Lung (tissue), 12 donors: Measurements from ENCODE around the gene PLCL1. TPM values are rescaled to one million over a fixed set of nuclear protein-coding genes. Genes with fewer than 3 reads are reported as not detected.
A peak's percentile ranks its signal among the peaks of the same experiment; 100 is the strongest.

Experiments
- ATAC-seq: fragments of 200-7000 bp; cut with Tn5 transposase; one replicate; pipeline ENCODE4 v1.9.1; 2020; ENCODE audit warnings: moderate number of reproducible peaks; ENCODE audit not compliant: insufficient read depth, low FRiP score
- DNase-seq, 3 donors: peaks; one replicate each; pipeline ENCODE4 v3.0.0-alpha.2; 2013 to 2017
- H3K27ac ChIP-seq, 2 donors: one replicate each; pipeline ENCODE4 v1.5.1; 2013; ENCODE audit warnings: mild to moderate bottlenecking in 2 of 2, moderate library complexity in 2 of 2, control low read depth in 1 of 2, inconsistent platforms in 1 of 2, low read depth in 1 of 2, low read length in 1 of 2
- H3K27me3 ChIP-seq, 3 donors: one replicate each; pipeline ENCODE4 v1.5.1; 2013; ENCODE audit warnings: low read length in 2 of 3; ENCODE audit not compliant: control insufficient read depth in 3 of 3, insufficient read depth in 3 of 3
- H3K36me3 ChIP-seq, 4 donors: one replicate each; pipeline ENCODE4 v1.5.1; 2013; ENCODE audit warnings: low read length in 4 of 4, mild to moderate bottlenecking in 1 of 4, moderate library complexity in 1 of 4; ENCODE audit not compliant: control insufficient read depth in 4 of 4, insufficient read depth in 4 of 4
- H3K4me1 ChIP-seq, 5 donors: one replicate each; pipeline ENCODE4 v1.5.1; 2013; ENCODE audit warnings: low read length in 5 of 5, mild to moderate bottlenecking in 2 of 5, moderate library complexity in 1 of 5; ENCODE audit not compliant: control insufficient read depth in 5 of 5, insufficient read depth in 5 of 5
- H3K4me3 ChIP-seq: one replicate; pipeline ENCODE4 v1.5.1; 2013; ENCODE audit warnings: mild to moderate bottlenecking, control low read depth, moderate library complexity
- H3K9ac ChIP-seq, 2 donors: one replicate each; pipeline ENCODE4 v1.5.1; 2013; ENCODE audit warnings: low read length in 2 of 2, control low read depth in 1 of 2; ENCODE audit not compliant: insufficient read depth in 1 of 2
- H3K9me3 ChIP-seq, 4 donors: one replicate each; pipeline ENCODE4 v1.5.1; 2013; ENCODE audit warnings: low read length in 3 of 4, mild to moderate bottlenecking in 1 of 4, moderate library complexity in 1 of 4; ENCODE audit not compliant: control insufficient read depth in 4 of 4, insufficient read depth in 3 of 4
- CTCF ChIP-seq: IDR thresholded peaks from 2 replicates; pipeline ENCODE4 v1.5.1; 2012; ENCODE audit warnings: mild to moderate bottlenecking; ENCODE audit errors: control extremely low read depth, extremely low read depth
- WGBS, 2 donors: extraction: QIAGEN DNeasy Blood & Tissue Kit; methylation state at CpG; one replicate each; pipeline ENCODE4 v1.1.7; 2013; 5-methylcytosine and 5-hydroxymethylcytosine counted together
- polyA plus RNA-seq, 2 donors: library from polyadenylated mRNA; stranded (reverse); fragments of 200-250 nt; gene quantifications; one replicate each; pipeline ENCODE4 v1.2.1, GENCODE V29; 2013
- total RNA-seq, 2 donors: library from RNA; depleted of rRNA in 1 of 2; stranded (reverse); fragments of >200 nt in 1 of 2; gene quantifications; one replicate each; pipeline ENCODE4 v1.2.1, GENCODE V29; 2014 to 2021
- donor health status: control.
- donor health status: control.
- donor health status: Bipolar disorder and iron deficiency.
- donor health status: healthy.
- donor health status: DM: yes; HTN: yes; CAD: no.

The PLCL1 gene
- total and polyA plus RNA-seq, 4 donors: 1.1 to 13.0 (median 2.9) TPM

- ATAC-seq (no peak), DNase-seq (no peak)
- Histone ChIP-seq H3K27ac (no peak within 1 kb of the TSS), H3K36me3 (no peaks in the 10 kb centered on the region), H3K27me3 (peaks cover 0 to 8% (median 7%) of the 10 kb centered on the region in 3 donors), H3K4me1 (peaks cover 0 to 11% (median 0%) of the 10 kb centered on the region in 5 donors), H3K4me3 (no peak within 1 kb of the TSS), H3K9ac (no peak within 1 kb of the TSS), H3K9me3 (peaks cover 0 to 4% (median 0%) of the 10 kb centered on the region in 4 donors)
- WGBS, 2 donors: 86 to 90% methylated on average over 68 to 80 of the region's 80 CpGs
- no peak for TF ChIP-seq CTCF
These were observed 19.1 kb upstream of the PLCL1 start, which contains the start of gene BOLL for GRCh38 chr2:197784956-197785941. Gene BOLL (minus strand): TSS chr2:197785319. CDS start chr2:197781850, 3,469 bp downstream.

- no peak for TF ChIP-seq CTCF
- peaks cover 0 to 11% (median 0%) of the 10 kb centered on the region in 5 donors for H3K4me1 ChIP-seq
- peaks cover 0 to 4% (median 0%) of the 10 kb centered on the region in 4 donors for H3K9me3 ChIP-seq
- no peak overlapping the region for H3K27ac ChIP-seq
- H3K9ac ChIP-seq: no peak overlapping the region
- ATAC-seq (peak; percentile 58), DNase-seq (peak in 2 of 3 donors; percentile 25 to 33)
- H3K27me3 ChIP-seq: peaks cover 0 to 8% (median 7%) of the 10 kb centered on the region in 3 donors
- 4 to 8% methylated on average over 75 to 79 of the region's 79 CpGs for WGBS, 2 donors
- no peak overlapping the region for H3K4me3 ChIP-seq
- H3K36me3 ChIP-seq: no peaks in the 10 kb centered on the region
These were observed 18.1 kb upstream of the PLCL1 start for GRCh38 chr2:197786010-197786877.

- no peak for ATAC-seq
- peaks cover 0 to 3% (median 0%) of the 10 kb centered on the region in 5 donors for H3K4me1 ChIP-seq
These were observed 10.9 kb upstream of the PLCL1 start for GRCh38 chr2:197793456-197793855.

More at GRCh38 chr2:197793456-197793855, 10.9 kb upstream of the PLCL1 start:
- Histone ChIP-seq H3K4me3 (no peak overlapping the region), H3K27ac (no peak overlapping the region), H3K27me3 (no peaks in the 10 kb centered on the region), H3K9me3 (peaks cover 0 to 2% (median 0%) of the 10 kb centered on the region in 4 donors), H3K36me3 (no peaks in the 10 kb centered on the region), H3K9ac (no peak overlapping the region)
- TF ChIP-seq CTCF: no peak
- WGBS, 2 donors: 89 to 93% methylated on average over 1 of the region's 1 CpG
- no peak for DNase-seq
